ENCODE data around the gene HIVEP2. TPM values are rescaled to one million over a fixed set of nuclear protein-coding genes. Genes with fewer than 3 reads are reported as not detected.

The HIVEP2 gene
- total RNA-seq, 1 experiment from 2014 or later, result 4.2 TPM

GRCh38 chr6:142763205-142763604, 181.8 kb downstream of the HIVEP2 start:
- peaks cover 2 to 21% (median 15%) of the 10 kb centered on the region in 3 experiments; a peak in 5 of 7 replicates for H3K36me3 Mint-ChIP-seq (ENCODE audit: insufficient read depth in 1 of 3, low read depth in 3 of 3)
- Histone ChIP-seq H2BK120ac (ENCODE audit: low read depth, low read length, poor library complexity, severe bottlenecking) (no peak overlapping the region), H3T11ph (ENCODE audit: low read length) (no peak overlapping the region), H3K4me2 (ENCODE audit: insufficient read depth, insufficient read length, low read length) (no peak overlapping the region), H2BK12ac (ENCODE audit: insufficient read length, low read depth, low read length) (no peak overlapping the region), H3K27me3 (ENCODE audit: insufficient read depth, low read length) (no peaks in the 10 kb centered on the region), H3K18ac (ENCODE audit: insufficient read length, low read depth, low read length) (no peak overlapping the region), H3K79me1 (ENCODE audit: insufficient read depth, low read depth, low read length, poor library complexity, severe bottlenecking) (no peaks in the 10 kb centered on the region), H3K14ac (ENCODE audit: insufficient read depth, low read length) (no peak overlapping the region), H4K5ac (ENCODE audit: insufficient read length, low read depth, low read length) (no peak overlapping the region), H4K20me1 (ENCODE audit: control insufficient read depth, insufficient read depth, insufficient read length) (no peaks in the 10 kb centered on the region), H2BK5ac (ENCODE audit: insufficient read length, low read length) (no peak overlapping the region), H3K4ac (ENCODE audit: low read depth, low read length) (no peak overlapping the region), H3K9ac (ENCODE audit: extremely low read depth, insufficient read length, low read length) (no peak overlapping the region), H3K4me1 (ENCODE audit: insufficient read depth, low read length) (no peaks in the 10 kb centered on the region), H2AFZ (ENCODE audit: low read length) (no peak overlapping the region), H3K9me3 (ENCODE audit: control insufficient read depth, low read depth, low read length) (no peaks in the 10 kb centered on the region), H2BK15ac (ENCODE audit: low read depth, low read length) (no peak overlapping the region), H2AK5ac (ENCODE audit: insufficient read length, low read length) (no peak overlapping the region), H3K27ac (ENCODE audit: insufficient read length, low read depth, low read length) (no peak overlapping the region), H3K23me2 (ENCODE audit: insufficient read length, low read depth, low read length, poor library complexity, severe bottlenecking) (no peaks in the 10 kb centered on the region), H4K8ac (replicated peaks; ENCODE audit: insufficient read length, low read depth, low read length) (no peak overlapping the region), H2BK20ac (ENCODE audit: low read depth, low read length, poor library complexity, severe bottlenecking) (no peak overlapping the region), H4K91ac (ENCODE audit: insufficient read length, low read depth, low read length) (no peak overlapping the region), H3K56ac (ENCODE audit: insufficient read length, low read depth, low read length) (no peak overlapping the region), H3K23ac (ENCODE audit: insufficient read length, low read depth, low read length) (no peak overlapping the region), H3K79me2 (ENCODE audit: insufficient read depth, low read length) (no peaks in the 10 kb centered on the region)
- no peaks in the 10 kb centered on the region for H3K27me3 Mint-ChIP-seq (ENCODE audit: low read depth)
- H3K4me1 Mint-ChIP-seq, result no peaks in the 10 kb centered on the region
- no peaks in the 10 kb centered on the region for H3K9me3 Mint-ChIP-seq
- no CpG with 5 or more reads among the region's 4 CpGs for WGBS (ENCODE audit: extremely low coverage, insufficient read length, low lambda C conversion rate)
- no peak for DNase-seq
- no peak overlapping the region for H3K27ac Mint-ChIP-seq
- no peak overlapping the region for H3K4me3 Mint-ChIP-seq
- TF ChIP-seq, protein P1, sequence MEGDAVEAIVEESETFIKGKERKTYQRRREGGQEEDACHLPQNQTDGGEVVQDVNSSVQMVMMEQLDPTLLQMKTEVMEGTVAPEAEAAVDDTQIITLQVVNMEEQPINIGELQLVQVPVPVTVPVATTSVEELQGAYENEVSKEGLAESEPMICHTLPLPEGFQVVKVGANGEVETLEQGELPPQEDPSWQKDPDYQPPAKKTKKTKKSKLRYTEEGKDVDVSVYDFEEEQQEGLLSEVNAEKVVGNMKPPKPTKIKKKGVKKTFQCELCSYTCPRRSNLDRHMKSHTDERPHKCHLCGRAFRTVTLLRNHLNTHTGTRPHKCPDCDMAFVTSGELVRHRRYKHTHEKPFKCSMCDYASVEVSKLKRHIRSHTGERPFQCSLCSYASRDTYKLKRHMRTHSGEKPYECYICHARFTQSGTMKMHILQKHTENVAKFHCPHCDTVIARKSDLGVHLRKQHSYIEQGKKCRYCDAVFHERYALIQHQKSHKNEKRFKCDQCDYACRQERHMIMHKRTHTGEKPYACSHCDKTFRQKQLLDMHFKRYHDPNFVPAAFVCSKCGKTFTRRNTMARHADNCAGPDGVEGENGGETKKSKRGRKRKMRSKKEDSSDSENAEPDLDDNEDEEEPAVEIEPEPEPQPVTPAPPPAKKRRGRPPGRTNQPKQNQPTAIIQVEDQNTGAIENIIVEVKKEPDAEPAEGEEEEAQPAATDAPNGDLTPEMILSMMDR (conservative IDR thresholded peaks at IDR 0.05), result no peak
